NCI-H524 (cell line): ENCODE data around the gene SRC.
A peak's percentile ranks its signal among the peaks of the same experiment; 100 is the strongest.

Experiments used
- DNase-seq, 2 experiments: peaks; one replicate each; lab custom pipeline; 2025; lab: John Stamatoyannopoulos, UW

SRC gene

DNA sequence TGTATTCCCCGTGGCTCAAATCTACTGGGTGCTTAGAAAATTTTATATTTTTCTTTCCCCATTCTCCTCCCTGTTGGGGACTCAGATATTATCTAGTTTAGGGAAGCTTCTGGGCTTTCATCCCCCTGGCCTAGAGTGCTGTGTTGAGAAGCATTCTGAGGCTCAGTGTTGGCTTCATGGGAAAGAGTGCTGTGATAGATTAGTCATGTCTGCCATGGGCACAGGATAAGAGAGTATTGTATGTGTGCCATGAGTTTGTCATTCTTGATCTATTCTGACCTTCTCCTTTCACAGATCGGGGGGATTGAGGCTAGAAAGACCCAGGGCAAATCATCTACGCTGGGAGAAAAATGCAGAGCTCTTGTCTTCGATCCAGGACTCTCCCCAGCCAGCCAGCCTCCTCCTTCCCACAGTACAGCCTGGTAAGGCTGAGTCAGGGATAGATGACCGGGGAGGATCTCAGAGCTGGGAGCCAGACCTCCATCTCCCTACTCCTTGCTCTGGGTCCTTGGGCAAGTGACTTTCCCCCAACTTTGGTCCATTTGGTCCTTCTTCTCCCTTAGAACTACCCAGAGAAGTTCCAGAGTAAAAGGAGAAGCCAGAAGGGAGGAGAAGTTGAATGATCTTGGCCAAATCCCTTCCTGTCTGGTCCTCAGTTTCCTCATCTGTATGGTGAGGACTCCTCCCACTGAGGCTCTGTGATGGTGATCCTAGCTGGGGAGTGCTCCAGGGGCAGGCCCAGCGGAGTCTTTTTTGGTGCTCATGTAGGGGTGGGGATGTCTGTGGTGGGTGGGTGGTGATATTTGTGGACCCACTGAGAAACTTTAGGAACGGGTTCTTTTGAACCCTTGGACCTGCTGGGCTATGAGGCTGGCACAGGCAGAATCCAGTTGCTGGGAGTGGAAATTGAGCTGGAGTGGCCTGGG is 5.0 kb downstream of the SRC start:
- no peak for DNase-seq

GRCh38 chr20:37351689-37352607 is 6.0 kb downstream of the SRC start:
- no peak for DNase-seq

- no peak for DNase-seq
Observed at GRCh38 chr20:37352608-37352980, 6.7 kb downstream of the SRC start.

DNA sequence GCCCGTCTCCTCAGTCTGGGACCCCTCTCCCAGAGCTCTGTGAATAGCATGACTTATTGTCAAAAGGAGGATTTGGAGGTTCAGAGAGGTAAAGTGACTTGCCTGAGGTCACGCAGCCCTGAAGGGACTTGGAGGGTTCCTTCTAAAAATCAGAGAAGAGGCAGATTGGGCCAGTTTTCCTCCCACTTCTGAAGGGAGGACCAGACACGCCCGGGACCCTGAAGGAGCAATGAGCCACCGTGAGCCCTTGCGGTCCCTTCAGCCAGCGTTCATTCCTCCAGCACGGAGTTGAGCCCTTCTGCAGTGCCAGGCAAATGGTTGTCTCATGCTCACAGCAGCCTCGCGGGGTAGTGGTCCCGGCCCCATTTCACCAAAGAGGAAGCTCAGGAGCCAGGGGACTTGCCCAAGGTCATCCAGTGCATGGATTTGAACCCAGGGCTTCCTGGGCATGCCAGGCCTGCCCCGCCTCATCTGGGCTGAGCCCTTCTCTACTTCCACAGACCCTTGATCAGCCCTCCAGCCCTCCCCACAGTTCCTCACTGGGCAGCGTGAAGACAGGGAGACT is 7.4 kb downstream of the SRC start:
- no peak for DNase-seq

GRCh38 chr20:37354210-37355195 is 8.6 kb downstream of the SRC start:
- DNase-seq = no peak

GRCh38 chr20:37355252-37356180 is 9.6 kb downstream of the SRC start:
- no peak for DNase-seq

DNA sequence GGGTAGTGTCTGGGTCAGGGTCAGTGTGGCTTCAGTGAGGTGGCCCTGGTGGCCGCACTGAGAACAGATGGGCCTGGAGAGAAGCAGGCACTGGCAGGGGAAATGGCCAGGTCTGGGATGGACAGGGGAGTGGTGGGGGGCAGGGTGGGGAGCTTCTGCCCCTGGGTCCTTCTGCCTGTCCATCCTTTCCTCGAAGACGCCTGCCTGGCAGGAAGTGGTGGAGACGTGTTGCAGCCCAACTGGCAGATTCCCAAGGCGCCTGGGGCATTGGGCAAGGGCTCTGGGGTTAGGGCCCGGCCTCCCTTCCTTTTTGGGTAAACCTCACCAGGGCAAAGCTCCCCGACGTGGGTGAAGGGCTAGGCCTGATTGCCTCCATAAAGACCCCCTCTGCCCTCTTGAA is 10.4 kb downstream of the SRC start:
- no peak for DNase-seq

- DNase-seq = no peak
Observed at GRCh38 chr20:37356961-37357371, 11.0 kb downstream of the SRC start.

- DNase-seq = peak in 1 of 2 experiments; percentile 26
Observed at GRCh38 chr20:37357481-37358365, 11.8 kb downstream of the SRC start.

- no peak for DNase-seq
Observed at GRCh38 chr20:37358366-37359150, 12.6 kb downstream of the SRC start.

DNA sequence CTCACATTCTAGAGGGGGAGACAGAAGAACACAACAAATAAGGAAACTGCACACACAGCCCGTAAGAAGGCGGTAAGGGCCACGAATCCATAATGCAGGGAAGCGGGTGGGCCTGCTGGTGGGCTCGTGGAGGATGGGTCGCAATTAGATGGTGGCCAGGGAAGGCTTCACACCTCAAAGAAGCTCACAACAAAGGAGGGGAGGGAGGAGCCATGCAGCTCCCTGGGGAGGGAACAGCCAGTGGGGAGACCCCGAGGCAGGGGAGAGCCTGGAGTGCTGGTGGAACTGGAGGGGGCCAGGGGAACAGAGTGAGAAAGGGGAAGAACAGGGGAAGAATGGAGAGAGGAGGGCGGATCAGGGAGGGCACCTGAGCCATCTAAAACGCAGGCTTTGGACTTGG is 13.4 kb downstream of the SRC start:
- DNase-seq = no peak

DNA sequence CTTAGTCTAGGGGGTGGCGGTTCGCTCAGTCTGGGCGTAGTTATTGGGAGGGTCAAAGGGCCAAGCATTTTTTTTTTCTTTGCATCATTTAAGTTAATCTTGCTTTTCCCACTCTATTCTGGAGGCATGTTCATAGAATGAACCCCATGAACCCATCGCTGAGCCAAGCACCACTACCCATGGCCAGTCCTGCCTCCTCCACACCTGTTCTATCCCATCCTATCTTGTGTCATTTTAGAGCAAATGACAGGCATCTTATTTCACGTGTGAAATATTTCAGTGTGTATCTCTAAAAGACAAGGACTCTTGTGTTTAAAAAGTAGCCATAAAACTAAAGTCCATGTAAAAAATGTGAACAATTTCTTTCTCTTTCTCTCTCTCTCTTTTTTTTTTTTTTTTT is 13.9 kb downstream of the SRC start:
- DNase-seq = no peak

DNA sequence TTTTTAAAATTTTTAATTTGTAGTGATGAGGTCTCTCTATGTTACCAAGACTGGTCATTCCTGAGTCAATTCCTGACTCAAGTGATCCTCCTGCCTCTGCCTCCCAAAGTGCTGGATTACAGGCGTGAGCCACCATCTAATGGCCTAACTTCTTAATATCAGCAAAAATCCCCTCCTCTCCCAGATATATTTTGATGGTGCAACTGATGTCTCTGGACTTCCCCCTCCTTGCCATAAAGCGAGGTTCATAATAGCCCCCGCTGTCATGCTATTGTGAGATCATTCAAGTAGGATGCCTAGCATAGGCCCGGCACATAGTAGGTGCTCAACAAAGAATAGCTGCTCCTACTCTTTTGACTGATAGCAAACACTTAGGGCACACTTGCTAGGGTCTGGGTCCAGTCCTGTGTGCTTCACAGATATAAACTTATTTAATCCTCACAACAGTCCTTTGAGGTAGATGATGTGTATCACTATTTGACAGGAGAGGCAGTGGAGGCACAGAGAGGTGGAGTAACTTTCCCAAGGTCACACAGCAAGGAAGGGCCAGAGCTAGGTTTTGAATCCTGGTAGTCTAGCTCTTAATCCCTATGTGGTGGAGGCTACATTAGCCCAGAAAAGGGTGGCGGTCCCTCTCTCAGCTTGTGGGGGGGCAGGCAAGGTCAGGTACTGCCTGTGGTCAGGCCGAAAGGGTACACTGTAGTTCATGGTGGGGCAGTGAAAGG is 14.6 kb downstream of the SRC start:
- DNase-seq = no peak

GRCh38 chr20:37361336-37361735 is 15.4 kb downstream of the SRC start:
- DNase-seq = no peak

- DNase-seq = no peak
Observed at GRCh38 chr20:37362231-37362792, 16.4 kb downstream of the SRC start.

- no peak for DNase-seq
Observed at GRCh38 chr20:37362821-37363220, 16.9 kb downstream of the SRC start.
